ENCODE measurements around the gene ROBO1. TPM values are rescaled to one million over a fixed set of nuclear protein-coding genes. Genes with fewer than 3 reads are reported as not detected.

The ROBO1 gene
- total and polyA plus RNA-seq, 2 of the 13 experiments (the other 11 are each of a cell fraction or from before 2014, with no cell fraction given): 52.2 to 71.0 TPM

DNA sequence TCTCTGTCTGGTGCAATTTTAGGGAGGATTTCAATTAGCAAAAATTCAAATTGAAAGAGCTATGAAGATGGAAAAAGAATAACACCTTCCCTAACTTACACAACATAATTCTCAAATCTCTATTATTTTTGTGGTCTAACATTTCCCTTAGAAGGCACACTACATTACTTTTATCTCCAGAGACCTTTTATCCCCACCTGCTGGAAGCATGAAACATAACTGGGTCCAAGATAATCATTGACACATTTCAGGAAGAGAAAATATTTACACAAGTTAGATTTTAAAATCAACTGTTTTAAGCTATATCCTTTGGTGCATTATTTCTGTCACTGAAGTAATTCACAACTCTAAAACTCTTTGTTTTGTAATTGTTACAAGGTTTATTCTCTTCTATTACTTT, 779.5 kb downstream of the ROBO1 start (continued):
- TF ChIP-seq CREM (IDR thresholded peaks at IDR 0.05): peak; percentile 47; the same call in 1 of the 2 replicates
- TF ChIP-seq CREM (CRISPR knock-in tag; IDR thresholded peaks at IDR 0.05): no peak
- no peak for TF ChIP-seq ZNF629 (CRISPR knock-in tag; conservative IDR thresholded peaks at IDR 0.05)
- no peak for TF ChIP-seq ZNF430 (CRISPR knock-in tag; IDR thresholded peaks at IDR 0.05)
- TF ChIP-seq BCL3 (CRISPR knock-in tag; IDR thresholded peaks at IDR 0.05): no peak
- TF ChIP-seq SP140L (CRISPR knock-in tag; IDR thresholded peaks at IDR 0.05; ENCODE audit: borderline replicate concordance): 0 out of 2 replicates have a peak, but pooled peaks have one; percentile 60
- TF ChIP-seq SSRP1 (CRISPR knock-in tag; IDR thresholded peaks at IDR 0.05): no peak
- peak; percentile 78; the same call in 1 of the 2 replicates for TF ChIP-seq HNF1A (IDR thresholded peaks at IDR 0.05; ENCODE audit: low read depth)
- no peak; the same call in 1 of the 2 replicates for TF ChIP-seq HNF1A (CRISPR knock-in tag; IDR thresholded peaks at IDR 0.05; ENCODE audit: borderline replicate concordance)
- peak; percentile 62 for TF ChIP-seq POGZ (CRISPR knock-in tag; IDR thresholded peaks at IDR 0.05)
- TF ChIP-seq ZFP36L1 (CRISPR knock-in tag; IDR thresholded peaks at IDR 0.05): peak; percentile 39; the same call in 1 of the 2 replicates
- no peak for TF ChIP-seq ZNF34 (CRISPR knock-in tag; IDR thresholded peaks at IDR 0.05; ENCODE audit: borderline replicate concordance)
- TF ChIP-seq TCF7 (IDR thresholded peaks at IDR 0.05; ENCODE audit: low read depth): peak; percentile 54
- TF ChIP-seq ATM (IDR thresholded peaks at IDR 0.05; ENCODE audit: borderline replicate concordance): no peak
- TF ChIP-seq SAP130 (CRISPR knock-in tag; IDR thresholded peaks at IDR 0.05; ENCODE audit: low read depth): peak; percentile 61
- no peak for TF ChIP-seq ZNF235 (CRISPR knock-in tag; IDR thresholded peaks at IDR 0.05; ENCODE audit: borderline replicate concordance)
- TF ChIP-seq ZZZ3 (CRISPR knock-in tag; IDR thresholded peaks at IDR 0.05; ENCODE audit: borderline replicate concordance): no peak
- peak; percentile 26 for TF ChIP-seq TBL1XR1 (IDR thresholded peaks at IDR 0.05; ENCODE audit: borderline replicate concordance, low read length, partially characterized antibody)
- TF ChIP-seq RARG (CRISPR knock-in tag; IDR thresholded peaks at IDR 0.05; ENCODE audit: low read depth): no peak
- no peak for TF ChIP-seq ZSCAN5A (CRISPR knock-in tag; IDR thresholded peaks at IDR 0.05; ENCODE audit: borderline replicate concordance)
- TF ChIP-seq MYC (CRISPR knock-in tag; IDR thresholded peaks at IDR 0.05; ENCODE audit: borderline replicate concordance): no peak
